Skin of body (tissue), 2 donors: ENCODE results near the gene FUT9. TPM values are rescaled to one million over a fixed set of nuclear protein-coding genes. Genes with fewer than 3 reads are reported as not detected.
"Not testable (repeated sequence)": the region's sequence is repeated elsewhere in the genome, so short reads cannot be mapped to it uniquely, and the experiment has no call there.

Experiments used
- DNase-seq: peaks from one replicate; lab custom pipeline; 2025; lab: John Stamatoyannopoulos, UW
- total RNA-seq: library from RNA; depleted of rRNA; stranded (reverse); fragments of >200 nt; gene quantifications from one replicate; pipeline ENCODE4 v1.2.3, GENCODE V29; 2014

The FUT9 gene
- total RNA-seq, 1 donor from 2014 or later: 0.10 TPM

DNA sequence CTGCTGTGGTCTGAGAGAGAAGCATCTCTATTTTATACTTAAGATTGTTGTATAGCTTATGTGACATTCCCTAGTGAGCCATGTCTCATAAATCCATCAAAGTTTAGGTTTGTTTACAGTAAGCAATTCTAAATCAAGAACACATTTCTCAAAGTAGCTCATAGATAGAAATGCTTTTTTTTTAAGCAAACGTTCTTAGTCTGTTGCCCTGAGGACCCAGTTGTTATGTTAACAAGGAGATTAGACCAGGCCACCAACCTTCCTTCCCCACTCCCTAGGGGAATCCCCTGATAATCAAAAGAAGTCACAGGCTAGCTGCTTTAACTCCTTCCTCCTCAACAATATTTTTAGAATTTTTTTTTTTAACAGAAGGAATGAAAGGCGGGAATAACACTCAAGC, 169.0 kb downstream of the FUT9 start:
- DNase-seq: no peak

DNA sequence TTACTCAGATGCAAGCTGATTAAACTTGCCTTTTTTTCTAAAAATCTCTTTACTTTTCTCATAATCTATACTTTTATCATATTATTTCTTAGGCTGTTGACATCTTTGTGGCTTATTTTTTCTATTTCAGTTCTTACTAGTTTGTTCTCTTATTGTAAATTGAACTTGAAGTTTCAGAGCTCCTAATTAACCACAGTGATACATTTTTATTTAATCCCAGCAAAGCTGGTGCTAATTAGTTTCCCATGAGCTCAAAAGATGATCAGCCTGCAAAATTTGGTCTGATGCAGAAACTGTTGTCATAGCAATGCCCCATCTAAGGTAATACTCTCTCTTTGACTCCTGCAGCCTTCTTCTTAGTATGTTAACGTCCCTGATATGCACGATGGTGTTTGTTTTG, 170.3 kb downstream of the FUT9 start:
- peak; percentile 13 for DNase-seq

DNA sequence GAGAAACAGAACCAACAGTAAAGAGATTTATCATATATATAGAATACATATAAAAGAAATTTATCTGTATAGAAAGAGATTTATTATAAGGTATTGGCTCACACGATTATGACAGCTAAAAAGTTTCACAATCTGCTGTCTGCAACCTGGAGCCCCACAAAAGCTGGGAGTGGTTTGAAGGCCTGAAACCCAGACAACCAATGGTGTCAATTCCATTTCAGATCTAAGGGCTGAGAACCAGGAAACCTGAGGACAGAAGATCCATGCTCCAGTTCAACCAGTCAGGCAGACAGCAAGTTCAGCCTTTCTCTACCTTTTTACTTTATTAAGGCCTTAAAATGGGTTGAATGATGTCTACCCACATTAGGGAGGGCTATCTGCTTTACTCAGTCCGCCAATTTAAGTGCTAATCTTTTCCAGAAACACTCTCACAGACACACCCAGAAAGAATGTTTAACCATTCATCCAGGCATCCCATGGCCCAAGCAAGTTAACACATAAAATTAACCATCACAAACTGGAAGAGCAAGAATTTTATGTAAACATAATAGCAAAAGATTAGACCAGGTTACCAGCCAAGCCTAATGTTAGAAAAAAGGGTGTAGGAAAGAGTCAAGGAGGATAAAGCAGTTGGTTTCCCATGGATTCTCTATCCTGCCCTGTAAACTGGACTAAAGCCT, 170.9 kb downstream of the FUT9 start:
- DNase-seq: no peak

DNA sequence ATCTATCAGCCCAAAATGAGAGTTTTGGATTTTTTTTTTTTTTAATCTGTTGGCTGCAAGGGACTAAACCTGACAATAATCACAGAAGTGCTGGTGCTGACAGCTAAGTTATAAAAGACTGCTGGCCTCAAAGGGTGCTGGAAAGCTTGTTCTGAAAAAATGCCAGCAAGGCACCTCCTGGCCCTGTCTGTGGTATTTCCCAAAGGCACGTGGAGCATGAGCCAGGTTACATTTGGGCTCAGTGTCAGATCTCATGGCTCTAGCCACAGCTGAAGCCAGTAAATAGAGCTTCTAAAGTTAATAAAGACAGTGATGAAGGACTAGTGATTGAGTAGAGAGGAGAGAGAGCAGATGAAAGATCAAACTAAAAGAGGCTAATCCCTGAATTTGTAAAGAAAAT, 178.9 kb downstream of the FUT9 start:
- no peak for DNase-seq

DNA sequence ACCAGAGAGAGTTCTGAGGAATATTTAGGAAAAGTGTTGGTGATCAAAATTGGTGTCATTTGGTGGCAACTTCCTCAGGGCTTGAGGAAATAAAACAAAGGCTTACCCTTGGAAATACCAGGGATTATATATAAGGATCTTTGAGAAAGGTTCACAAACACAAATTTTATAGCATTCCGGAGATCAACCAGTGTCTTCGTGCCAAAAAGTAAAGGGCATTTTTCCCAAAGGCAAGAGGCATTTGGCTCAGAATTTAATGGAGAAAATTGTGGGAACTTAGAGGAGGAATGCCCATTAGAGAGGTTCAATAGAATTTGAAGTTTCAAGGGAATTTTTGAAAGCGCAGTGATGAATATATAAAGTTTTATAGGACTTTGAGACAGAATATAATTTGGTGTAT, 179.5 kb downstream of the FUT9 start:
- no peak for DNase-seq

DNA sequence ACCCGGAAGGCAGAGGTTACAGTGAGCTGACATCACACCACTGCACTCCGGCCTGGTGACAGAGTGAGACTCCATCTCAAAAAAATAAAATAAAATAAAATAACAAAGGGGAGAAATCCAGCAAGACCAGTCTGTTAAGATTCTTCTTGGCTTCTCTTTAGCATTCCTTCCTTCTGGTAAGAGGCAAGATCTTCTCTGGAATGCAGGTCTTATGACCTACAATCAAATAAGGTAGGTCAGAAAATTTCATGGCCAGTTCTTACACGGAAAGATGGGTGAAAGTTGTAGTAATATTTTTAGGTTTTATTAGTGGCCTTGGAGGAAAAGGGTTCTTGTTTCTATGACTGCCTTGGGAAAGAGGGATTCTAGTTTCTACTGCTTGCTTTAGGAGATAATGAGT, 180.9 kb downstream of the FUT9 start:
- no peak for DNase-seq

DNA sequence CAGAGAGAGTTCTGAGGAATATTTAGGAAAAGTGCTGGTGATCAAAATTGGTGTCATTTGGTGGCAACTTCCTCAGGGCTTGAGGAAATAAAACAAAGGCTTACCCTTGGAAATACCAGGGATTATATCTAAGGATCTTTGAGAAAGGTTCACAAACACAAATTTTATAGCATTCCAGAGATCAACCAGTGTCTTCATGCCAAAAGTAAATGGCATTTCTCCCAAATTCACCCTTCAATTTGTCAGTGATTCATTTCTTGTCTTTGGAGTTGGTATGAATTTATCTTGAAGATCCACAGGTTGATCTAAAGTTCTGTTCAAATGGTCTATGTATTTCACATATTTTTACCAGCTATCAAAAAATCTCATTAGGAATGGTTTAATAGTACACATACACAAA, 181.5 kb downstream of the FUT9 start:
- DNase-seq: no peak

DNA sequence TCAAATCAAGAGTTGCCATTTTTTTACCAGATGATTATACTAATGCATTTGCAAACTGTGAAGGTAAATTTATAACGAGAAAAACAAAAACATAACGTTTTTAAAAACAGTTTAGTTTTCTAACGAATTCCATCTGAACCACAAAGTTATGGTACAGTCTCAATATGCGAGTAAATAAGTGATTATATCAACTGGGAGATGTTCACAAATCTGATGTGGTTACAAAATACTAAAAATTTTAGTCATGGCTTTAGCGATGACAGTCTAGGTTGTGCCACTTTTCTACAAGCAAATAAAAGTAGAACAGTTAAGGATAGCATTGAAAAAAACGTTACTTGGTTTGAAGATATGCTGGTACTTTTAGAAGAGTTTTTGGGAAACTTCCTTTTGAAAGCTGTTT, 186.8 kb downstream of the FUT9 start:
- DNase-seq: no peak

DNA sequence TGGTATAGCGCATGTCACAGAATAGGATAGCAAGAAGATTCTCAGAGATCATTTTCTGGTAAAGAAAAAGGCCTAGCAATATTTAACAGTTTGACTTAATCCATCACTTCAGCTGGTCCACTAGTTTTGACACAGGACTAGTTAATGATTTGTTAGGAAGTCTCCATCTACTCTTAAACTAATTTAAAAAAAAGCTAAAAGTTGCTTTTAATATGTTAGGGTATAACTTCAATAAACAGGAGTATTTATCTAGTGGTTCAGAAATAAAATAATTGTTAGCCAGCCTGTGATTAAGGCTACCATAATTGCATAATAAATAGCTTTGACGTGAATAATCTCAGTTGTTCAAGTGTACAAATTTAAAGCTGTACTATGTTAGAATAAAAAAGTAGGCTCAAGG, 195.6 kb downstream of the FUT9 start:
- DNase-seq: no peak

DNA sequence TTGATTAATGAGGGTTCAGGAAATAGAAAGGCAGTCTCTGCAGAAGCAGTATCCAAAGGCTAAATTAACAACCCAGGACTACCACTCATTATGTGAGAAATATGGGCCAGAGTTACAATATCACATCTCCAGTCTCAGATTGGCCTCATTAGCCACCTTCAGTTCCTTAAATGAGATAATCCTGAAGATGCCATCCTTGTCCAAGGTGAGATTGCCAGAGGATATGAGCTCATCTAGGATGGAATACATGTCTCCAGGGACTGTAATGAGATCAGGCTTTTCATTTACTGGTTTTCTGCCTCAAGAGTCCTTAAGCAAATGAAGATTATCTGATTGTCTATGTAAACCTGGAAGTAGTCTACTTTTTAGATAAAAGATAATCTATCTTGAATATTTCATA, 196.3 kb downstream of the FUT9 start:
- DNase-seq: no peak

DNA sequence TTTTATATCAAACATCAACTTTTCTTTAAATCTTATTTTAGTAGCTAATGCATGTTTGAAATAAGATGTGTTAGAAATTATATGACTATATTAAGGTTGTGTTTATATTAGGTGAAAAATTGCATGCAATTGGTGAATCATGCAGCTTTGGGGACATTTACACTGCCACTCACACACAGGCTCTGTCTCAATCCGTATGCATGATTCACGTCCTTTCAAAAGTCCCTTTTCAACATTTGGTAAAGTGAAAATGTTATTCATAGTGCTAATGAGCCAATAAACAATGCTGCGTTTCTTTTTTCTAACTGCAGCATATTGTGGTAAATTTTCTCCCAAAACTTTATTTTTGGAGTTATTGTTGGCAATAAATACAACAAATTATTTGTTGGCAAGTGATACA, 198.0 kb downstream of the FUT9 start:
- no peak for DNase-seq

DNA sequence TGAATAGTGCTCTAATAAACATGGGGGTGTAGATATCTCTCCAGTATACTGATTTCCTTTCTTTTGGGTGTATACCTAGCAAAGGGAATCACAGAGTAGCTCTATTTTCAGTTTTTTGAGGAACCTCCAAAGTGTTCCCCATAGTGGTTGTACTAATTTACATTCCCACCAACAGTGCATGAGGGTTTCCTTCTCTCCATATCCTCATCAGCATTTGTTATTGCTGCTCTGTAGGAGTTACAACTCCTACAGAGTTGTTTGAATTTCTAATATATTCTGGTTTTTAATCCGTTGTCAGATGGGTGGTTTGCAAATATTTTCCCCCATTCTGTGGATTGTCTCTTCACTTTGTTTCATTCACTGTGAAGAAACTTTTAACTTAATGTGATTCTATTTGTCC, 207.9 kb downstream of the FUT9 start:
- DNase-seq: no peak

DNA sequence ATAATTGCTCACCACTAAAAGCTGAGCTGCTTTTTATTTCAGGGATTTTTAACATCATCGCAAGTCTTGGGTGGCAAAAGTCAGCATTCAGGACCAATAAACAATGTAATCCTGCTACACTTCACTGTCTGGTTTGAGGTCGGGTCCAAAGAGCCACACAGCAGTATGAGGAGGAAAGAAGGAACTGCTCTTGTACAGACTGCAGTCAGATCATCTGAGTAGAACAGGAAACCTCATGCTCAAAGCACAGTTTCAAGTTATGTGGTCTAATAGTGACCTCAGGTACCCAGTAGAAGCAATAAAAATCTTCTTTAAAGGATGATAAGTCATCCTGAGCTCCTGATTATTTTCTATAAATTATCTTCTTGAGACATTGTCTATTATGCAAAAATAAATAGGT, 211.4 kb downstream of the FUT9 start:
- DNase-seq: no peak

DNA sequence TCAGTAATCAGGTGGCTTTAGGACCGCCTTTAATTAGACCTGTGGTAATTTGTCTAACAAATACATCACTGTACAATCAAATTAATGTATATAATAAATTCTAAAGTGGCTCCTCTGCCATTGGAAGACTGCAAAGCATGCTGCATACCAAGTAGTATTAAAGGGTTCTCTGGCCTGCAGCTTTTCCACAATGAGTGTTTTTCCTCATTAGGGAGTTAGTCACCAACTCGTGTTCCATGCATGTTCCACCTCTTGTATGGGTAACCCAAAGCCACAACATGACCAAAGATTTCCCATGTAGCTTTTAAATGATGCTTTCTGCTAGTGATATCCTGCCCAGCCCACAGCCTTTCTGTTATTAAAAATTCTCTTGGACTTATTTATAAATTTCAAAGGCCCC, 218.7 kb downstream of the FUT9 start:
- no peak for DNase-seq

DNA sequence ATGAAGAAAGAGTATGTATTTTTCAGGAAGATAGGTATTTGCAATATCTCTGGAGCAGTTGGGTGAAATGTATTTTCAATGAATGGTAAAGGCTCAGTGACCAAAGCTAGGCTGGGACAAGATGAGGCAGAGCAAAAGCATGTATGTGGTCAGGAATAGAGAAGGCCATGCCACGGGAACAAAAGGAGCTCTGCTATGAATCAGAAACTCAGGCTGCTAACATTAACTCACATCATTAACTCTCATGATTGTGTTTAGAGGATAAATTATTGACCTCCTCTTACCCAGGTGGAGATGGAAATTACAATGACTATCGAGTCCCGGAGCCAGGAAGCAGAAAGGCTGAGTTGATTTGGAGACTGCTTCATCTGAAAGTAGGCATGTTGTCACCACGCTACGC, 220.2 kb downstream of the FUT9 start:
- DNase-seq: no peak

DNA sequence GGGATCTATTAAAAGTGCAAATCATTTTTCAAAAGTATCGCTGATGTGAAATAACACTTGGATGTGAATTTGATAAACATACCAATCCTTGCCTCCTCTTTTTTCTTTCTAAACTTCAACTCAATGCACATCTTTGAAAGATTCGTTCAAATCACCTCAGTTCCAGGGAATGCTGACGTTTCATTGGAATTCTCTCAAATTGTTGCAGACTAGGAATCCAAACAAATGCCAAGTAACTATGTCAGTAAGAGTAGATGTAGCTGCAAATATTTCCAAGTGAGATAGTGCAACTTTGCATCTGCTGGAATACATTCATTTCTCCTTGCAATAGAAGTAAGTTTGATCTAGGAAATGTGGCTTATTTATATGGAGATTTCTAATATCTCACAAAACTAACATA, 220.7 kb downstream of the FUT9 start:
- peak; percentile 10 for DNase-seq

DNA sequence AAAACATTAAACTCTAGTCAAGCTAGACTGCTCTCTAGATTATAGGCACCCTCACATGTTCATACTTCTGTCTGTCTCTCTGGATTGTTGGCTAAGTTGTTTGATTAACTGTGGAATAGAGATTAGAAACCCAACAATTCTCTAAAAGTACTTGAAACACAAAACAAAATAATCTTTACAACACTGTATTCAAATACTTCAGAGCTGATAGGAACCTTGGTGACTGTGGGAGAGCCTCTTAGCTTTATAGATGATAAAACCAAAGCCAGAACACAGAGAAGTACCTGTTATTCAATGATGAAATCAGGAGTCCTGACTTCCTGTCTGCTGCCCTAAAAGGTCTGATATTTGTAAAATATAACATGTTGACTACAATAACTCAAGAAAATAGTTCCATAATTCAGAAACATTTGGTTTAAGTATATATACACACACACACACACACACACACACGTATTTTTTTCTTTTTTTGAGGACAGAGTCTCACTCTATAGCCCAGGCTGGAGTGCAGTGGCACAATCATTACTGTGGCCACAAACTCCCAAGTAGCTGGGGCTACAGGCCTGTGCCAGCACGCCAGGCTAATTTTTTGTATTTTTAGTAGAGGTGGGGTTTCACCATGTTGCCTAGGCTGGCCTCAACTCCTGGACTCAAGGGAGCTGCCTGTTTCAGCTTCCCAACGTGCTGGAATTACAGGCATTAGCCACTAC, 222.0 kb downstream of the FUT9 start:
- DNase-seq: no peak

DNA sequence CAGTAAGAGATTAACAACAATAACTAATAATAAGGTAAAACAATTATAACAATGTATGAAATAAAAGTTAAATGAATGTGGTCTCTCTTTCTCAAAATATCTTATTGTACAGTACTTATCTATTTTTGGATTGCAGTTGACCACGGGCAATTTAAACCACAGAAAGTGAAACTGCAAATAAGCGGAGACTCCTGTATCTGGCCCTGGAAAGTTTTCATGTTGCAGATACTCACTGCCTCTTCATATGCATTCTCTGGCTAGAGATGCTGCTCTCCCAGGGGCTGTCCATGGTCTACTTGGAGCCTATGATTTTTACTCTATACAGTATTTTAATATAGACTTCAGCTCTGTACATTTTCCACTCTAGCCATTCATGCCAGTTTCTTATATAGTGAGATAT, 230.8 kb downstream of the FUT9 start:
- DNase-seq: no peak

DNA sequence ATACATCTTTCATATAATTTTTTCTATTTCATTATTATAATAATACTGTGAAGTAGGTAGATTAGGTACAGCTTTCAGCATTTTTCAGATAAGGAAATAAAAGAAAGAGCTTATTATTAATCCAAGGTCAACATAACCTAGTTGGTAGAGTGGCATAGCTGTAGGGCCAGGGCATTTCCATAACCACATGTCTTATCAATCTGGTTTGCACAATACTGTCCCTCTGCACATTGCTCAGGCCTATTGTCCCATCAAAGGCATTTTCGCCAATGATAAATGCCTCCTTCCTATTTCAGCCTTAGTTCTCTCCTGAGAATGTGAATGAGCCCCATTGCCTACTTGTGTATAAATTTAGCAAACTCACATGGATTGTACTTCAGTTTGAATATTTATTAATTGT, 234.0 kb downstream of the FUT9 start:
- DNase-seq: no peak

DNA sequence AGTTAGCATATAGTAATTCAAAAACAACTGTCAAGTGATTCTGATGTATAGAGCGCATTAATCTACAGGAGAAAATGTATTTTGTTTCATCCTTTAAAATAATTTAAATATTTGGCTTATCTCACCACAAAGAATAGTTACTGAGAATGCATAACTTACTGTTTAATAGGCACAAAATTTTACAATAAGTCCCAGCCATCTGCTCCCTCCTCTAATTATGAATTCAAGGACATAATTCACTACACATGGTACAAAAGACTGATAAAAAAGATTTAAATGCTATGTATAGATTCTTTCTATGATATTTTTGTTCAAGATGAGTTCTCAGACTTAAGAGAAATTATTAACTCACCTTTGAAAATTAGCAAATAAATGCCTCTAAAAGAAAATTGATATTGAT, 242.0 kb downstream of the FUT9 start:
- DNase-seq: no peak

DNA sequence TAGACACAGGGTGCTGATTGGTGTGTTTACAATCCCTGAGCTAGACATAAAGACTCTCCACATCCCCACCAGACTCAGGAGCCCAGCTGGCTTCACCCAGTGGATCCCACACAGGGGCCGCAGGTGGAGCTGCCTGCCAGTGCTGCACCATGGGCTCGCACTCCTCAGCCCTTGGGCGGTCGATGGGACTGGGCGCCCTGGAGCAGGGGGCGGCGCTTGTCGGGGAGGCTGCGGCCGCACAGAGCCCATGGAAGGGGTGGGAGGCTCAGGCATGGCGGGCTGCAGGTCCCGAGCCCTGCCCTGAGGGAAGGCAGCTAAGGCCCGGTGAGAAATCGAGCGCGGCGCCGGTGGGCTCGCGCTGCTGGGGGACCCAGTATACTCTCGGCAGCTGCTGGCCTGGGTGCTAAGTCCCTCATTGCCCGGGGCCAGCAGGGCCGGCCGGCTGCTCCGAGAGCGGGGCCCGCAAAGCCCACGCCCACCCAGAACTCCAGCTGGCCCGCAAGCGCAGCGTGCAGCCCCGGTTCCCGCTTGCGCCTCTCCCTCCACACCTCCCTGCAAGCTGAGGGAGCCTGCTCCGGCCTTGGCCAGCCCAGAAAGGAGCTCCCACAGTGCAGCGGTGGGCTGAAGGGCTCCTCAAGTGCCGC, 245.1 kb downstream of the FUT9 start:
- DNase-seq: not testable (repeated sequence)
